HG02678 (cell line): Measurements from ENCODE around the gene ANXA4.
"Not testable (repeated sequence)": the region's sequence is repeated elsewhere in the genome, so short reads cannot be mapped to it uniquely, and the experiment has no call there.

ENCODE experiments used
- ATAC-seq: cut with Tn5 transposase; IDR thresholded peaks from one replicate; pipeline ENCODE4 v1.9.1; 2021; ENCODE audit warnings: mild to moderate bottlenecking, moderate library complexity; ENCODE audit not compliant: unreplicated experiment

Gene ANXA4

GRCh38 chr2:69720404-69720803 is 21.5 kb upstream of the ANXA4 start:
- no peak for ATAC-seq

GRCh38 chr2:69721022-69721421 is 20.9 kb upstream of the ANXA4 start:
- no peak for ATAC-seq

GRCh38 chr2:69723791-69724190 is 18.1 kb upstream of the ANXA4 start:
- ATAC-seq: no peak

- peak; percentile 68 for ATAC-seq
Measured at GRCh38 chr2:69724540-69725159, 17.3 kb upstream of the ANXA4 start.

- no peak for ATAC-seq
Measured at GRCh38 chr2:69725706-69726360, 16.1 kb upstream of the ANXA4 start.

- no peak for ATAC-seq
Measured at GRCh38 chr2:69729266-69729665, 12.7 kb upstream of the ANXA4 start.

- ATAC-seq: no peak
Measured at GRCh38 chr2:69729781-69730180, 12.2 kb upstream of the ANXA4 start.

GRCh38 chr2:69731147-69731970 is 10.6 kb upstream of the ANXA4 start:
- ATAC-seq: peak; percentile 64

GRCh38 chr2:69733342-69734034 is 8.4 kb upstream of the ANXA4 start:
- ATAC-seq: no peak

GRCh38 chr2:69734035-69734611 is 7.8 kb upstream of the ANXA4 start:
- ATAC-seq: no peak

- no peak for ATAC-seq
Measured at GRCh38 chr2:69734854-69735544, 6.9 kb upstream of the ANXA4 start.

- ATAC-seq: no peak
Measured at GRCh38 chr2:69735686-69736085, 6.2 kb upstream of the ANXA4 start.

GRCh38 chr2:69738149-69738548 is 3.8 kb upstream of the ANXA4 start:
- ATAC-seq: not testable (repeated sequence)

- no peak for ATAC-seq
Measured at GRCh38 chr2:69740502-69740951, 1.4 kb upstream of the ANXA4 start.

- ATAC-seq: peak; percentile 33
Measured at GRCh38 chr2:69741229-69741574, 732 bp upstream of the ANXA4 start.

- ATAC-seq: peak; percentile 31
Measured at GRCh38 chr2:69742322-69742952, 503 bp downstream of the ANXA4 start.

GRCh38 chr2:69743847-69744264 is 1.9 kb downstream of the ANXA4 start:
- ATAC-seq: no peak

GRCh38 chr2:69744456-69744855 is 2.5 kb downstream of the ANXA4 start:
- no peak for ATAC-seq

- no peak for ATAC-seq
Measured at GRCh38 chr2:69745035-69745434, 3.1 kb downstream of the ANXA4 start.

GRCh38 chr2:69750246-69750645 is 8.3 kb downstream of the ANXA4 start:
- no peak for ATAC-seq
